Liver (tissue), 9 donors: Measurements from ENCODE around the gene TMC2. TPM values are rescaled to one million over a fixed set of nuclear protein-coding genes. Genes with fewer than 3 reads are reported as not detected.

Source experiments
- DNase-seq: peaks from one replicate; pipeline ENCODE4 v3.0.0-alpha.2; 2017; ENCODE audit warnings: low spot score
- H3K27ac ChIP-seq, 2 donors: one replicate each; pipeline ENCODE4 v1.7.0; 2013; ENCODE audit warnings: inconsistent platforms in 2 of 2, low read length in 2 of 2, control low read depth in 1 of 2, low read depth in 1 of 2, mild to moderate bottlenecking in 1 of 2
- H3K27me3 ChIP-seq, 4 donors: one replicate each; pipeline versions ENCODE4 v1.6.1 to v1.7.0; 2013; ENCODE audit warnings: low read length in 3 of 4, inconsistent platforms in 1 of 4, mild to moderate bottlenecking in 1 of 4, moderate library complexity in 1 of 4; ENCODE audit not compliant: control insufficient read depth in 4 of 4, insufficient read depth in 4 of 4
- H3K36me3 ChIP-seq, 4 donors: one replicate each; pipeline versions ENCODE4 v1.6.1 to v1.7.0; 2013; ENCODE audit warnings: low read length in 3 of 4, mild to moderate bottlenecking in 3 of 4, low read depth in 1 of 4, moderate library complexity in 1 of 4; ENCODE audit not compliant: control insufficient read depth in 4 of 4, insufficient read depth in 3 of 4
- H3K4me1 ChIP-seq, 4 donors: one replicate each; pipeline versions ENCODE4 v1.6.1 to v1.7.0; 2013; ENCODE audit warnings: low read length in 3 of 4, mild to moderate bottlenecking in 3 of 4, moderate library complexity in 1 of 4; ENCODE audit not compliant: control insufficient read depth in 4 of 4, insufficient read depth in 4 of 4
- H3K4me3 ChIP-seq, 3 donors: one replicate each; pipeline versions ENCODE4 v1.6.1 to v1.7.0; 2013; ENCODE audit warnings: low read length in 3 of 3, control low read depth in 1 of 3, low read depth in 1 of 3, mild to moderate bottlenecking in 1 of 3
- H3K9ac ChIP-seq, 2 donors: one replicate each; pipeline ENCODE4 v1.7.0; 2013; ENCODE audit warnings: low read length in 2 of 2, mild to moderate bottlenecking in 2 of 2, moderate library complexity in 2 of 2, control low read depth in 1 of 2, low read depth in 1 of 2
- H3K9me3 ChIP-seq, 4 donors: one replicate each; pipeline versions ENCODE4 v1.6.1 to v1.7.0; 2013; ENCODE audit warnings: low read length in 3 of 4; ENCODE audit not compliant: control insufficient read depth in 4 of 4
- FOXA1 ChIP-seq: IDR thresholded peaks from 2 replicates; pipeline ENCODE4 v1.6.1; 2016; ENCODE audit warnings: antibody characterized with exemption
- FOXA2 ChIP-seq: IDR thresholded peaks from 2 replicates; pipeline ENCODE4 v1.6.1; 2016; ENCODE audit warnings: antibody characterized with exemption
- GABPA ChIP-seq, 2 donors: IDR thresholded peaks in 1 of 2; conservative IDR thresholded peaks in 1 of 2; 2 replicates each; pipeline ENCODE4 v1.6.1; 2016; ENCODE audit warnings: antibody characterized with exemption in 2 of 2, mild to moderate bottlenecking in 1 of 2, moderate library complexity in 1 of 2
- HNF4A ChIP-seq, 2 donors: conservative IDR thresholded peaks; 2 replicates each; pipeline ENCODE4 v1.6.1; 2016; ENCODE audit warnings: antibody characterized with exemption in 2 of 2, mild to moderate bottlenecking in 2 of 2
- NR2F2 ChIP-seq: IDR thresholded peaks from 2 replicates; pipeline ENCODE4 v1.6.1; 2016; ENCODE audit warnings: antibody characterized with exemption
- RAD21 ChIP-seq, 2 donors: IDR thresholded peaks; 2 replicates each; pipeline ENCODE4 v1.6.1; 2016; ENCODE audit warnings: antibody characterized with exemption in 2 of 2, mild to moderate bottlenecking in 2 of 2
- TAF1 ChIP-seq: conservative IDR thresholded peaks from 2 replicates; pipeline ENCODE4 v1.6.1; 2016; ENCODE audit warnings: antibody characterized with exemption, mild to moderate bottlenecking
- WGBS: extraction: QIAGEN DNeasy Blood & Tissue Kit; methylation state at CpG from one replicate; pipeline ENCODE4 v1.1.7; 2013; 5-methylcytosine and 5-hydroxymethylcytosine counted together
- polyA plus RNA-seq, 2 donors: library from polyadenylated mRNA; stranded (reverse) in 1 of 2; unstranded in 1 of 2; fragments of 200-250 nt in 1 of 2; fragments of >200 nt in 1 of 2; fragmentation: Nextera tagmentation in 1 of 2; extraction: Ambion mirVana in 1 of 2; gene quantifications; one replicate each; pipeline versions ENCODE4 v1.2.1 to v1.2.3, GENCODE V29; 2013 to 2015
- total RNA-seq, 2 donors: library from RNA; depleted of rRNA; stranded (reverse); fragments of >200 nt; gene quantifications; one replicate each; pipeline ENCODE4 v1.2.3, GENCODE V29; 2014
- TF ChIP-seq, protein P1 (sequence below): IDR thresholded peaks from 2 replicates; pipeline ENCODE4 v1.6.1; 2016; ENCODE audit warnings: antibody characterized with exemption, mild to moderate bottlenecking
- TF ChIP-seq, protein P2 (sequence below): IDR thresholded peaks from 2 replicates; pipeline ENCODE4 v1.6.1; 2016; ENCODE audit warnings: antibody characterized with exemption
- donor health status: healthy.
- donor health status: healthy.
- donor health status: healthy.
- donor health status: healthy.
- donor health status: healthy.

Gene TMC2
- total and polyA plus RNA-seq, 4 donors, result not detected

DNA sequence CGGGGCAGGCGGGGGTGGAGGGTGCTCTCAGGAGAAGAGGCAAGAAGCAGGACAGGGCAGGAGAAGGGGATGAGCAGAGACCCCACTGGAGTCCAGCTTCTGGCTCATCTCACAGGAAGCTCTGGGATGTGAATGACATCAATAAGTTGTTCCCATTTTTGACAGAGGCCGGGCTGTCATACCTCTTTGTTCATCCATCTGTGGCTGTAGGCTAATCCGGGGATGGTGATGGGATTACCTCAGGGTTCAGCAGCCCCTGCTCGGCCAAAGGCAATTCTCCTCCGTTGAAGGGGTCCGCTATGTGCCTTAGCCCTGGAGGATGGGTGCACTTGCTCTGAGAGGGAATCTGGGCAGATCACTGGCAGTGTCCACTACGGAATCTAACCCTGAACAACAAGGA, 3.3 kb upstream of the TMC2 start:
- 91% methylated on average over 8 of the region's 8 CpGs for WGBS
- H3K36me3 ChIP-seq, result no peaks in the 10 kb centered on the region
- TF ChIP-seq NR2F2 (no peak), FOXA2 (no peak), RAD21 (IDR thresholded peaks at IDR 0.05) (no peak), FOXA1 (no peak), HNF4A (conservative IDR thresholded peaks at IDR 0.05) (no peak), GABPA (IDR thresholded peaks at IDR 0.05 in 1 of 2, conservative IDR thresholded peaks at IDR 0.05 in 1 of 2) (no peak)
- TF ChIP-seq, protein P1, sequence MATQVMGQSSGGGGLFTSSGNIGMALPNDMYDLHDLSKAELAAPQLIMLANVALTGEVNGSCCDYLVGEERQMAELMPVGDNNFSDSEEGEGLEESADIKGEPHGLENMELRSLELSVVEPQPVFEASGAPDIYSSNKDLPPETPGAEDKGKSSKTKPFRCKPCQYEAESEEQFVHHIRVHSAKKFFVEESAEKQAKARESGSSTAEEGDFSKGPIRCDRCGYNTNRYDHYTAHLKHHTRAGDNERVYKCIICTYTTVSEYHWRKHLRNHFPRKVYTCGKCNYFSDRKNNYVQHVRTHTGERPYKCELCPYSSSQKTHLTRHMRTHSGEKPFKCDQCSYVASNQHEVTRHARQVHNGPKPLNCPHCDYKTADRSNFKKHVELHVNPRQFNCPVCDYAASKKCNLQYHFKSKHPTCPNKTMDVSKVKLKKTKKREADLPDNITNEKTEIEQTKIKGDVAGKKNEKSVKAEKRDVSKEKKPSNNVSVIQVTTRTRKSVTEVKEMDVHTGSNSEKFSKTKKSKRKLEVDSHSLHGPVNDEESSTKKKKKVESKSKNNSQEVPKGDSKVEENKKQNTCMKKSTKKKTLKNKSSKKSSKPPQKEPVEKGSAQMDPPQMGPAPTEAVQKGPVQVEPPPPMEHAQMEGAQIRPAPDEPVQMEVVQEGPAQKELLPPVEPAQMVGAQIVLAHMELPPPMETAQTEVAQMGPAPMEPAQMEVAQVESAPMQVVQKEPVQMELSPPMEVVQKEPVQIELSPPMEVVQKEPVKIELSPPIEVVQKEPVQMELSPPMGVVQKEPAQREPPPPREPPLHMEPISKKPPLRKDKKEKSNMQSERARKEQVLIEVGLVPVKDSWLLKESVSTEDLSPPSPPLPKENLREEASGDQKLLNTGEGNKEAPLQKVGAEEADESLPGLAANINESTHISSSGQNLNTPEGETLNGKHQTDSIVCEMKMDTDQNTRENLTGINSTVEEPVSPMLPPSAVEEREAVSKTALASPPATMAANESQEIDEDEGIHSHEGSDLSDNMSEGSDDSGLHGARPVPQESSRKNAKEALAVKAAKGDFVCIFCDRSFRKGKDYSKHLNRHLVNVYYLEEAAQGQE, result no peak
- TF ChIP-seq, protein P2, sequence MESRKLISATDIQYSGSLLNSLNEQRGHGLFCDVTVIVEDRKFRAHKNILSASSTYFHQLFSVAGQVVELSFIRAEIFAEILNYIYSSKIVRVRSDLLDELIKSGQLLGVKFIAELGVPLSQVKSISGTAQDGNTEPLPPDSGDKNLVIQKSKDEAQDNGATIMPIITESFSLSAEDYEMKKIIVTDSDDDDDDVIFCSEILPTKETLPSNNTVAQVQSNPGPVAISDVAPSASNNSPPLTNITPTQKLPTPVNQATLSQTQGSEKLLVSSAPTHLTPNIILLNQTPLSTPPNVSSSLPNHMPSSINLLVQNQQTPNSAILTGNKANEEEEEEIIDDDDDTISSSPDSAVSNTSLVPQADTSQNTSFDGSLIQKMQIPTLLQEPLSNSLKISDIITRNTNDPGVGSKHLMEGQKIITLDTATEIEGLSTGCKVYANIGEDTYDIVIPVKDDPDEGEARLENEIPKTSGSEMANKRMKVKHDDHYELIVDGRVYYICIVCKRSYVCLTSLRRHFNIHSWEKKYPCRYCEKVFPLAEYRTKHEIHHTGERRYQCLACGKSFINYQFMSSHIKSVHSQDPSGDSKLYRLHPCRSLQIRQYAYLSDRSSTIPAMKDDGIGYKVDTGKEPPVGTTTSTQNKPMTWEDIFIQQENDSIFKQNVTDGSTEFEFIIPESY, result no peak
- no peaks in the 10 kb centered on the region for H3K4me1 ChIP-seq
- no peak overlapping the region for H3K27ac ChIP-seq
- no peak for DNase-seq
- no peaks in the 10 kb centered on the region for H3K9me3 ChIP-seq
- H3K27me3 ChIP-seq, result peaks cover 0 to 5% (median 0%) of the 10 kb centered on the region in 4 donors
- H3K9ac ChIP-seq, result no peak overlapping the region
- H3K4me3 ChIP-seq, result no peak overlapping the region

DNA sequence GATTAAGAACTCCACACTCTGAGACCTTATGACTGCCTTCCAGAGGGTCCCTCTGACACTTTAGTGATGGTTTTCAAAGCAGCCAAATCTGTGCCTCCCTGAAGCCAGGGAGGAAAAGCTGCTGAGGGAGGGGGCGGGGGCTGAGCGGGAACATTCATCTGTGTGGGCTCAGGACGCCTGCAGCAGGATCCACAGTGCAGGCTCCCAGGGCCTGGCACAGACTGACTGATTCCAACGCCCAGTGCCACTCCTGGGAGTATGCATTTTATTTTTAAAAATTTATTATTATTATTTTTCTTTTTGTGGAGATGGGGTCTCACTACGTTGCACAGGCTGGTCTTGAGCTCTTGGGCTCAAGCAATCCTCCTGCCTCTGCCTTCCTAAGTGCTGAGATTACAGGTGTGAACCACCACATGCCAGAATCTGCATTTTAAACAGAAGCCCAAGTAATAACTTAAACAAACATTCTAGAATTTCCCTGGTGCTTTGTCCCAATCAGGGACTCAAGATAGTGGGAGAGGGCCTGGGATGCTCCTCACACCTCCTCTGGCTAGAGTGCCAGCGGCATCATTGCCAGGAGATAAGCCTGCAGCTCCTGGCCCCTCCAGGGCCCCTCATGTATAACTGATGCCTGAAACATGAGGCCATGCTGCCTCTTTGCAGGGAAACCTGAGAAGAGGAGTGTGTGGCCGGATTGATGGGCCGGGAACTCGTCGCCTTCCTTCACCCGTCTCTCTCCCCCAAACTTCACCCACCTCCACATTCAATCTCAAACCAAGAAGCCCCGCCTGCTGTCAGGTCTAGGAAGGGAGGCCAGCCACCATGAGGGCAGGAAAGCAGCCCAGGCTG, 438 bp upstream of the TMC2 start:
- Histone ChIP-seq H3K27ac (no peak overlapping the region), H3K4me3 (no peak overlapping the region), H3K9ac (no peak overlapping the region), H3K27me3 (peaks cover 0 to 11% (median 0%) of the 10 kb centered on the region in 4 donors), H3K36me3 (no peaks in the 10 kb centered on the region), H3K9me3 (no peaks in the 10 kb centered on the region), H3K4me1 (no peaks in the 10 kb centered on the region)
- no peak for DNase-seq
- WGBS, result 71% methylated on average over 12 of the region's 12 CpGs
- TF ChIP-seq, protein P2, result no peak
- TF ChIP-seq, protein P1, result no peak
- TF ChIP-seq TAF1, result no peak
- no peak for TF ChIP-seq FOXA2
